Thyroid gland (tissue), 4 donors: ENCODE results near the gene ZNF284. TPM values are rescaled to one million over a fixed set of nuclear protein-coding genes. Genes with fewer than 3 reads are reported as not detected.

ENCODE experiments used
- DNase-seq, 2 donors: peaks; one replicate each; pipeline ENCODE4 v3.0.0-alpha.2; 2019
- H3K27ac ChIP-seq, 3 donors: fragments of 200-600 bp; sonication (generic); 1 replicate in 2 of 3; 2 replicates in 1 of 3; pipeline ENCODE4 v1.5.1; 2016 to 2019; ENCODE audit warnings: mild to moderate bottlenecking in 1 of 3, moderate library complexity in 1 of 3
- H3K27me3 ChIP-seq: fragments of 200-600 bp; sonication (generic); one replicate; pipeline ENCODE4 v1.5.1; 2019
- H3K36me3 ChIP-seq, 2 donors: fragments of 200-600 bp; sonication (generic); one replicate each; pipeline ENCODE4 v1.5.1; 2016 to 2019
- H3K4me1 ChIP-seq, 2 donors: fragments of 200-600 bp; sonication (generic); one replicate each; pipeline ENCODE4 v1.5.1; 2017 to 2019
- H3K4me3 ChIP-seq, 3 donors: fragments of 200-600 bp; sonication (generic); replicated peaks in 1 of 3; 1 replicate in 2 of 3; 2 replicates in 1 of 3; pipeline ENCODE4 v1.5.1; 2016; ENCODE audit warnings: mild to moderate bottlenecking in 1 of 3
- H3K9me3 ChIP-seq: fragments of 200-600 bp; sonication (generic); one replicate; pipeline ENCODE4 v1.5.1; 2017
- POLR2A ChIP-seq, 2 donors: fragments of 450-650 bp; IDR thresholded peaks; one replicate each; pipeline ENCODE4 v1.6.1; 2017; ENCODE audit warnings: antibody characterized with exemption in 2 of 2, mild to moderate bottlenecking in 2 of 2, moderate library complexity in 1 of 2
- WGBS, 2 donors: methylation state at CpG; one replicate each; pipeline ENCODE4 v1.1.5; 2017; 5-methylcytosine and 5-hydroxymethylcytosine counted together
- intact Hi-C: fragments of 100-400 bp; cut with DNase I; formaldehyde crosslinking; loops from one replicate; pipeline ENCODE4 v1.15.1; 2023
- total RNA-seq, 4 donors: library from RNA; depleted of rRNA; stranded (reverse); fragments of >200 nt; gene quantifications; one replicate each; pipeline ENCODE4 v1.2.3, GENCODE V29; 2016
- TF ChIP-seq, protein P1 (sequence below), 6 experiments: fragments of 200-600 bp in 3 of 6; fragments of 450-650 bp in 3 of 6; sonication (generic) in 3 of 6; IDR thresholded peaks; one replicate each; pipeline ENCODE4 v1.5.1; 2016 to 2019; ENCODE audit warnings: antibody characterized with exemption in 6 of 6, mild to moderate bottlenecking in 2 of 6, inconsistent platforms in 1 of 6, moderate library complexity in 1 of 6

ZNF284 gene
- total RNA-seq: 1 to 10 TPM; 2.6 to 4.9 (median 2.8) TPM

DNA sequence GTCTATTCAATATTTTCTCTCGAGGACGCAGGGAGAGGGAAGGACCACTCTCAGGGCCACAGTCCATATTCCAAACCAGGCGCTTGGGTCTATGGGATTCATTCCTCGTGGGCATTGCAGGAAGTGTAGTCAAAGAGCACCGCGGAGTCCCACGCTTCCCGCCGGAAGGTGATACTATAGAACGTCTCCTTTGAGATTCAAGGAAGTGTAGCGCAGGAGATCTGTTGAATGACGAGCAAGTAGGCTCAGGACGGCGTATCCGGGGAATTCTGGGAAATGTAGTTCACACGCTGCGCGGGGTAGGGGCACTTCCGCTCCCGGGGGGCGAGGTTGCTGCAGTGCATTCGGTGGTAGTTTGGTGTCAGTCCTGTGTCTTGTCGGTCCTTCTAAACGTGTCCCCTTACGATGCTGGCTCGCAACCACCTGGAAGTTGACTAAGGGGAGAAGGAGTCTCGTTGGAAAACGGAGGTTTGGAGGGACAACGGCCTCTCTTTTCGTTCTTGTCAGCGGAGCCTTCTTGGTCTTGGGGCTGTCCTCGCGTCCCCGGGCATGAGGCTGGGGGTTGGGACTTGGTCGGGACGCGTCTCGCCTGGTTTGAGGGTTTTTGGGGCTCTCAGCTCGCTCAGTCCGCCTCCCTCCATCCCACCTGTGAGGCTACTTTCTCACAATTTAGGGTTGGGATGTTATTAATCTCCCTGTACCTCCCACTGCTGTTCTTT lies at the start of gene ZNF284:
Gene ZNF284, plus strand, starts transcription at position 336 of the 719 bp plus-strand sequence. CDS start 4,231 bp downstream, outside the sequence.
- 0 to 1% methylated on average over 32 to 40 of the region's 40 CpGs for WGBS, 2 donors
- DNase-seq: peak; percentile 82
- peaks cover 8 to 9% of the 10 kb centered on the region in 2 donors for H3K4me1 ChIP-seq
- no peak within 1 kb of the TSS for H3K27ac ChIP-seq
- H3K27me3 ChIP-seq: no peaks in the 10 kb centered on the region
- intact Hi-C loops: no loop called here
- no peak for TF ChIP-seq POLR2A (IDR thresholded peaks at IDR 0.05)
- TF ChIP-seq, protein P1, sequence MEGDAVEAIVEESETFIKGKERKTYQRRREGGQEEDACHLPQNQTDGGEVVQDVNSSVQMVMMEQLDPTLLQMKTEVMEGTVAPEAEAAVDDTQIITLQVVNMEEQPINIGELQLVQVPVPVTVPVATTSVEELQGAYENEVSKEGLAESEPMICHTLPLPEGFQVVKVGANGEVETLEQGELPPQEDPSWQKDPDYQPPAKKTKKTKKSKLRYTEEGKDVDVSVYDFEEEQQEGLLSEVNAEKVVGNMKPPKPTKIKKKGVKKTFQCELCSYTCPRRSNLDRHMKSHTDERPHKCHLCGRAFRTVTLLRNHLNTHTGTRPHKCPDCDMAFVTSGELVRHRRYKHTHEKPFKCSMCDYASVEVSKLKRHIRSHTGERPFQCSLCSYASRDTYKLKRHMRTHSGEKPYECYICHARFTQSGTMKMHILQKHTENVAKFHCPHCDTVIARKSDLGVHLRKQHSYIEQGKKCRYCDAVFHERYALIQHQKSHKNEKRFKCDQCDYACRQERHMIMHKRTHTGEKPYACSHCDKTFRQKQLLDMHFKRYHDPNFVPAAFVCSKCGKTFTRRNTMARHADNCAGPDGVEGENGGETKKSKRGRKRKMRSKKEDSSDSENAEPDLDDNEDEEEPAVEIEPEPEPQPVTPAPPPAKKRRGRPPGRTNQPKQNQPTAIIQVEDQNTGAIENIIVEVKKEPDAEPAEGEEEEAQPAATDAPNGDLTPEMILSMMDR (IDR thresholded peaks at IDR 0.05): no peak
- peaks cover 1 to 3% of the 10 kb centered on the region in 2 donors for H3K36me3 ChIP-seq
- H3K9me3 ChIP-seq: no peaks in the 10 kb centered on the region
- H3K4me3 ChIP-seq: peak within 1 kb of the TSS; percentile 37 to 49 (median 42)

GRCh38 chr19:44024900-44025216 lies 47.1 kb upstream of the ZNF284 start:
- Histone ChIP-seq H3K27ac (peak overlapping the region in 1 of 3 donors; percentile 45), H3K27me3 (no peaks in the 10 kb centered on the region), H3K4me3 (peak overlapping the region in 2 of 3 donors; percentile 80 to 91), H3K9me3 (no peaks in the 10 kb centered on the region), H3K36me3 (peaks cover 27 to 31% of the 10 kb centered on the region in 2 donors), H3K4me1 (no peaks in the 10 kb centered on the region)
- no peak for TF ChIP-seq POLR2A (IDR thresholded peaks at IDR 0.05)
- TF ChIP-seq, protein P1 (IDR thresholded peaks at IDR 0.05): no peak
- WGBS, 2 donors: 45 to 46% methylated on average over 4 of the region's 4 CpGs
- DNase-seq: no peak
- intact Hi-C loops: no loop called here

DNA sequence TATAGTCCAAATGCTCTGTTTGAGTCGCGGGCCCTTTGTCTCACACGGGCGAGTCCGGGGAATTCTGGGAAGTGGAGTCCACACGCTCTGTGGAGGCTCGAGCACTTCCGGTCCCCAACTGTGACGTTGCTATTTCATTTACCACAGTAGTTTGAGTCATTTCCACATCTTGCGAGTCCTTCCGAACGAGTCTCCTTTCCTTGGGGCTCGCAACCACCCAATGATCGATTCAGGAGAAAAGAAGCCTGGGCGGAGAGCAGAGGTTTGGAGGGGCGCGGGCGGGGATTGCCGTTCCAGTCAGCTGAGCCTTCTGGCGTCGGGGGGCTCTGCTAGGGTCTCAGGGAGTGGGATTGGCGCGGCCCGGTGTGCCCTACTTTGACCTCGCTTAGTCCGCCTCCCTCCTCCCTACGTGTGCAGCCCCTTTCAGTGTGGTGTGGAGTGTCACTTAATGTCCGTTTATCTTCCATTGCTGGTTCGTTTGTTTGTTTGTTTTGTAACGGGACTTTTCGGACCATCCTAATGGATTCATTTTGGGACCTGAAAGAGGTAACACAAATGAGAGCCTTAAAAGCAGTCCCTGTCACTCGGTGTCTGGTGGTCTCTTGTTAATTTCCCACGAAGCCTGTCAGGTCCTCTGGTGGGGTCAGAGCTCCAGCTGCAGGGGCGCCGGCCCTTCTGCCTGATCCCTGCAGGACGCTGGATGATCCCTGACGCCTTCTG lies 46.6 kb upstream of the ZNF284 start, which contains the start of gene ZNF222:
Gene ZNF222, plus strand, starts transcription at position 163 of the 720 bp plus-strand sequence. Its CDS starts 58 bp downstream, at position 221.
- peak within 1 kb of the TSS in 1 of 3 donors; percentile 45 for H3K27ac ChIP-seq
- TF ChIP-seq, protein P1 (IDR thresholded peaks at IDR 0.05): no peak
- no peak for TF ChIP-seq POLR2A (IDR thresholded peaks at IDR 0.05)
- 2% methylated on average over 36 of the region's 37 CpGs for WGBS, 2 donors
- intact Hi-C loops: no loop called here
- no peaks in the 10 kb centered on the region for H3K27me3 ChIP-seq
- H3K9me3 ChIP-seq: no peaks in the 10 kb centered on the region
- H3K4me3 ChIP-seq: peak within 1 kb of the TSS; percentile 38 to 91 (median 80)
- H3K4me1 ChIP-seq: no peaks in the 10 kb centered on the region
- peak; percentile 79 to 81 for DNase-seq
- peaks cover 33 to 37% of the 10 kb centered on the region in 2 donors for H3K36me3 ChIP-seq

- H3K27me3 ChIP-seq: no peaks in the 10 kb centered on the region
- no peaks in the 10 kb centered on the region for H3K9me3 ChIP-seq
- no peak overlapping the region for H3K4me3 ChIP-seq
- WGBS, 2 donors: 98 to 99% methylated on average over 6 of the region's 6 CpGs
- intact Hi-C loops: no loop called here
- no peak overlapping the region for H3K27ac ChIP-seq
- no peaks in the 10 kb centered on the region for H3K4me1 ChIP-seq
- H3K36me3 ChIP-seq: peaks cover 45 to 46% of the 10 kb centered on the region in 2 donors
- no peak for DNase-seq
- no peak for TF ChIP-seq POLR2A (IDR thresholded peaks at IDR 0.05)
- TF ChIP-seq, protein P1 (IDR thresholded peaks at IDR 0.05): no peak
These were observed 45.3 kb upstream of the ZNF284 start for GRCh38 chr19:44026622-44027021.
